Nephron (organoid): ENCODE data around the gene RUSF1.
"Not testable (repeated sequence)": the region's sequence is repeated elsewhere in the genome, so short reads cannot be mapped to it uniquely, and the experiment has no call there.

Experiments
- H3K27ac Mint-ChIP-seq, 3 experiments: 2 replicates each; pipeline ENCODE4 v1.8.0; 2020; ENCODE audit warnings: mixed read lengths in 3 of 3, mild to moderate bottlenecking in 2 of 3, moderate library complexity in 1 of 3
- H3K27me3 Mint-ChIP-seq: 2 replicates; pipeline ENCODE4 v1.8.0; 2021; ENCODE audit warnings: low read depth, mild to moderate bottlenecking, moderate library complexity, mixed read lengths
- H3K36me3 Mint-ChIP-seq: 2 replicates; pipeline ENCODE4 v1.8.0; 2020; ENCODE audit warnings: low read depth, mixed read lengths
- H3K4me1 Mint-ChIP-seq: 2 replicates; pipeline ENCODE4 v1.8.0; 2020; ENCODE audit warnings: mixed read lengths
- H3K4me3 Mint-ChIP-seq, 3 experiments: 2 replicates each; pipeline ENCODE4 v1.8.0; 2020; ENCODE audit warnings: mild to moderate bottlenecking in 3 of 3, mixed read lengths in 3 of 3, moderate library complexity in 2 of 3
- H3K9me3 Mint-ChIP-seq: 2 replicates; pipeline ENCODE4 v1.8.0; 2020; ENCODE audit warnings: mixed read lengths
- TF ChIP-seq, protein P1 (sequence below), 3 experiments: fragments of 200-600 bp; sonication (generic); IDR thresholded peaks; one replicate each; pipeline ENCODE4 v1.5.0; 2021; ENCODE audit warnings: antibody characterized with exemption in 3 of 3; ENCODE audit not compliant: unreplicated experiment in 3 of 3

RUSF1 gene

DNA sequence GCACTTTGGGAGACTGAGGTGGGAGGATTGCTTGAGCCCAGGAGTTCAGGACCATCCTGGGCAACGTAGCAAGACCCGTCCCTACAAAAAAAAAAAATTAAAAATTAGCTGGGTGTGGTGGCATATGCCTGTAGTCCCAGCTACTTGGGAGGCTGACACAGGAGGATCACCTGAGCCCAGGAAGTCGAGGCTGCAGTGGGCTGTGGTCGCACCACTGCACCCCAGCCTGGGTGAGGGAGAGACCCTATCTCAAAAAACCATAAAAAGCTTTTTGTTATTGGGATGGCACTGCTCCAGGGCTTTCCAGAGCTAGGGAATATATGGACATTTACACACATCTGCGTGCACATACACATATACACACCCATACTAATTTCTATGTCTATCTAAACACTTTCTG lies 57.0 kb downstream of the RUSF1 start:
- Mint-ChIP-seq H3K36me3 (no peaks in the 10 kb centered on the region), H3K4me3 (no peak overlapping the region), H3K4me1 (peaks cover 31% of the 10 kb centered on the region), H3K9me3 (no peaks in the 10 kb centered on the region), H3K27me3 (no peaks in the 10 kb centered on the region), H3K27ac (peak overlapping the region in 1 of 3 experiments; percentile 16)
- TF ChIP-seq, protein P1, sequence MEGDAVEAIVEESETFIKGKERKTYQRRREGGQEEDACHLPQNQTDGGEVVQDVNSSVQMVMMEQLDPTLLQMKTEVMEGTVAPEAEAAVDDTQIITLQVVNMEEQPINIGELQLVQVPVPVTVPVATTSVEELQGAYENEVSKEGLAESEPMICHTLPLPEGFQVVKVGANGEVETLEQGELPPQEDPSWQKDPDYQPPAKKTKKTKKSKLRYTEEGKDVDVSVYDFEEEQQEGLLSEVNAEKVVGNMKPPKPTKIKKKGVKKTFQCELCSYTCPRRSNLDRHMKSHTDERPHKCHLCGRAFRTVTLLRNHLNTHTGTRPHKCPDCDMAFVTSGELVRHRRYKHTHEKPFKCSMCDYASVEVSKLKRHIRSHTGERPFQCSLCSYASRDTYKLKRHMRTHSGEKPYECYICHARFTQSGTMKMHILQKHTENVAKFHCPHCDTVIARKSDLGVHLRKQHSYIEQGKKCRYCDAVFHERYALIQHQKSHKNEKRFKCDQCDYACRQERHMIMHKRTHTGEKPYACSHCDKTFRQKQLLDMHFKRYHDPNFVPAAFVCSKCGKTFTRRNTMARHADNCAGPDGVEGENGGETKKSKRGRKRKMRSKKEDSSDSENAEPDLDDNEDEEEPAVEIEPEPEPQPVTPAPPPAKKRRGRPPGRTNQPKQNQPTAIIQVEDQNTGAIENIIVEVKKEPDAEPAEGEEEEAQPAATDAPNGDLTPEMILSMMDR (IDR thresholded peaks at IDR 0.05; ENCODE audit: unreplicated experiment in 3 of 3): no peak

DNA sequence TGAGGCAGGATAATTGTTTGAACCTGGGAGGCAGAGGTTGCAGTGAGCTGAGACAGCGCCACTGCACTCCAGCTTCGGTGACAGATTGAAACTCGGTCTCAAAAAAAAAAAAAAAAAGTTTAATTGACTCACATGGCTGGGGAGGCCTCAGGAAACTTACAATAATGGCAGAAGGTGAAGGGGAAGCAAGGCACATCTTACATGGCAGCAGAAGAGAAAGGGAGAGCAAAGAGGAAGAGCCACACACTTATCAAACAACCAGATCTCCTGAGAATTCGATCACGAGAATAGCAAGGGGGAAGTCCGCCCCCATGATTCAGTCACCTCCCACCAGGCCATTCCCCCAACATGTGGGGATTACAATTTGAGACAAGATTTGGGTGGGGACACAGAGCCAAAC lies 62.3 kb downstream of the RUSF1 start:
- H3K27ac Mint-ChIP-seq: not testable (repeated sequence)
- peaks cover 11% of the 10 kb centered on the region for H3K4me1 Mint-ChIP-seq

DNA sequence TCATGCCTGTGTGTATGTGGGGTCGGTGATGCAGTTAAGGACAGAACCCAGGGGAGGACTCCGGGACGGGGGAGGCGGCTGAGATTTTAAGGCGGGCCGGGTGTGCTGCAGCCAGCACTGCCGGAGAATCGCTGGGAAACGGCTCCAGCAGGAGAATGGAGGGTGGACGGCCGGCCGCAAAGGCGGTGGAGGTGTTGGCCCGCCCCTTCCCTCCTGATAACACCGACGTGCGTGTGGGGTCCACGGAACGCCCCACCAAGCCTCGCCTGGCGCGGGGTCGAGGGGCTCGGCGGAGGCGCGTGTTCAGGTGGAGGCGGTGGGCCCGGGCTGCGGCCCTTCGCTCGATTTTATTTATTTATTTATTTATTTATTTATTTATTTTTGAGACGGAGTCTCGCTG lies 66.2 kb downstream of the RUSF1 start:
- Mint-ChIP-seq H3K27ac (peak overlapping the region; percentile 65 to 83 (median 80)), H3K9me3 (no peaks in the 10 kb centered on the region), H3K27me3 (no peaks in the 10 kb centered on the region), H3K36me3 (no peaks in the 10 kb centered on the region), H3K4me1 (peaks cover 25% of the 10 kb centered on the region), H3K4me3 (peak overlapping the region; percentile 88 to 91 (median 91))
- TF ChIP-seq, protein P1 (IDR thresholded peaks at IDR 0.05; ENCODE audit: unreplicated experiment in 3 of 3): no peak

More for the DNA sequence above, 62.3 kb downstream of the RUSF1 start:
- not testable (repeated sequence) for H3K36me3 Mint-ChIP-seq, H3K9me3 Mint-ChIP-seq, H3K27me3 Mint-ChIP-seq, H3K4me3 Mint-ChIP-seq

DNA sequence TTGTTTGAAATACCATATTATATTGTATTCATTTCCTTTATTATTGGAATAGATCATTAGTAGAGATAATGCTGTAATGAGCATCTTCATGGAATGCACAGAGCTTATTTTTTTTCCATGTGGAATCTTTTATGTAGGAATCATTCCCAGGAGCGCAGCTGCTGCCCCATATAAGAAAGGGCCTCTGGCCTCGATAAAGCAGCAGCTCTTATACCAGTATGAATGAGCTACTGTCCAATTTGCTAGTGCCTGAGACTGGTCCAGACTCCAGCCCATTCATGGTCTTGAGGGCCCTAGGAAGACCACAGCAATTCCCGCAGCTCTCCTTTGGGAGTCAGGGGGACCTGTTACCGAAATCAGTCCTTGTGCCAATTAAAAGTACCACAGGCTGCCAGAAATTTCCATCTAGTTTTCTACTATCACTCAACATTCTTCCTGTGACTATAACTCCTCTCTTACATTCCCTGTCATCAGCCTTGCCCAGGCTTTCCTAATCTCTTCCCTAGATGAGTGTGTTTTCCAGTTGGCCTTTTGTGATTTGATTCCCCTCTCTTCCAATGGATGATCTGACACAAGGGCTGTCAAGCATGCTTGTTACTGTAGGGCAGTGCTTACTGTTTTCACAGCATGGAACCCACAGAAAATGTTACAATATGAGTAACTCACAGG lies 67.5 kb downstream of the RUSF1 start:
- TF ChIP-seq, protein P1 (IDR thresholded peaks at IDR 0.05; ENCODE audit: unreplicated experiment in 3 of 3): no peak
- peak overlapping the region in 2 of 3 experiments; percentile 1 to 12 for H3K27ac Mint-ChIP-seq
- peak overlapping the region; percentile 2 to 46 (median 37) for H3K4me3 Mint-ChIP-seq
- peaks cover 25% of the 10 kb centered on the region for H3K4me1 Mint-ChIP-seq
- H3K27me3 Mint-ChIP-seq: no peaks in the 10 kb centered on the region
- no peaks in the 10 kb centered on the region for H3K36me3 Mint-ChIP-seq
- no peaks in the 10 kb centered on the region for H3K9me3 Mint-ChIP-seq

DNA sequence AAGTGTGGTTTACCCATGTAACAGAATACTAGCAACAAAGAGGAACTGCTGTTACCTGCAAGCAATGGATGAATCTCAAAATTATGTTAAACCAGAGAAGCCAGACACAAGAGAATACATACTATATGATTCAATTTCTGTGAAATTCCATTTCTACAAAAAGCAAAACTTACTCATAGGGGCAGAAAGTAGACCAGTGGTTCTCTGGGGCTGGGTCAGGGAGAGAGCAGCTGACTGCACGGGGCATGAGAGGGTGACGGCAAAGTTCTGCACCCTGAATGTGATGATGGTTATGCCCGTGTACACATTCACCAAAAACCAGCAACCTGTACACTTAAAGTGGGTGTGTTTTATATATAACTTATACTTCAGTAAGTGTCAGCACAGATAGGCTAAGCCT lies 68.7 kb downstream of the RUSF1 start:
- H3K4me3 Mint-ChIP-seq: peak overlapping the region in 1 of 3 experiments; percentile 73
- TF ChIP-seq, protein P1 (IDR thresholded peaks at IDR 0.05; ENCODE audit: unreplicated experiment in 3 of 3): no peak
- H3K4me1 Mint-ChIP-seq: peaks cover 25% of the 10 kb centered on the region
- no peaks in the 10 kb centered on the region for H3K27me3 Mint-ChIP-seq
- H3K36me3 Mint-ChIP-seq: no peaks in the 10 kb centered on the region
- H3K9me3 Mint-ChIP-seq: no peaks in the 10 kb centered on the region
- peak overlapping the region in 1 of 3 experiments; percentile 14 for H3K27ac Mint-ChIP-seq
